ENCODE data around the gene HACD2.

- no peak for TF ChIP-seq NCOR1 (IDR thresholded peaks at IDR 0.05)
- no peak for TF ChIP-seq EP400 (IDR thresholded peaks at IDR 0.05)
- no peak for TF ChIP-seq MXI1 (IDR thresholded peaks at IDR 0.05; ENCODE audit: low read depth, low read length)
- TF ChIP-seq RFX7 (CRISPR knock-in tag; IDR thresholded peaks at IDR 0.05): no peak
- TF ChIP-seq ESRRA (IDR thresholded peaks at IDR 0.05; ENCODE audit: borderline replicate concordance, low read depth): no peak
Measured at GRCh38 chr3:123523023-123523412, 61.8 kb downstream of the HACD2 start.
